ENCODE measurements around the gene AGA.
A peak's percentile ranks its signal among the peaks of the same experiment; 100 is the strongest.

Gene AGA

DNA sequence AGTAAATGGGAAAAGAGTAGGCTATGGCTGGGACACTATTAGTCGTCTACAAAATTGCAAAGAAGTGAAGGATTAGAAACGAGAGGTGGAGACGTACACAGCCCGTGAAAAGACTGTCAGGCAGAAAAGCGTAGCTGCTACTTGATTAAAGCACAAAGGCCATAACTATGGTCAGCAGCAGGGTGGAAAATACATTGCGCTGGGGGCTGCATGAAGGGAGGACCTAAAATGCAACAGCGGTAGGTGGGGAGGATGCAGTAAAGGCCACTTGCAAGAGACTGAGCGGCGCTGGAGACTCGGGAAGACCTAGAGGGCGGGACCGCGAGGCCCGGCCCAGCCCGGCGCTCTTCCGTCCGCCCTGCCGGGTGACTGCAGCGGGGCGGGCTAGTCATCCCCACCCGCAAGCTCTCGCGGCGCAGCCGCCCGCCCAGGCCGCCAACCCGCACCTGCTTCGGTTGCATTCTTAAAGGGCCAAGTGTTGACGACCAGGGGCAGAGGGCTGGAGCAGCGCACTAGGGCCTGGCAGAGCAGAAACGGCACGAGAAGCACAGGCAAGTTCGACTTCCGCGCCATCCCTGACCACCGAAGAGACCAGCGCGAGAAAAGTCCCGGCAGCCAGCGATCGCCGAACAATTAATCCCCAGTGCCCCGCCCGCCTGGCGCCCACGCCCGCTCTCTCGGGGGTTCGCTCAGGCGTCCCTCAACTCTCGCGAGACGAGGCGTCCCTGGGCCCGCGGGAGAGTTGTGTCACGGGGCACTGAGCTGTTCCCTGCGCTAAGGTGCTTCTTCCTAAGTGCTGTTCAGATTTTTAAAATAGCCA lies at the start of gene AGA:
Gene AGA (minus strand): TSS at position 635 of the 820 bp plus-strand sequence. CDS start 62 bp downstream, at position 573.
- TF ChIP-seq POLR2A (IDR thresholded peaks at IDR 0.05; ENCODE audit: low read length) (peak; percentile 95), GATA1 (IDR thresholded peaks at IDR 0.05; ENCODE audit: low read depth, low read length) (no peak)
- peak; percentile 95 to 96 for DNase-seq

DNA sequence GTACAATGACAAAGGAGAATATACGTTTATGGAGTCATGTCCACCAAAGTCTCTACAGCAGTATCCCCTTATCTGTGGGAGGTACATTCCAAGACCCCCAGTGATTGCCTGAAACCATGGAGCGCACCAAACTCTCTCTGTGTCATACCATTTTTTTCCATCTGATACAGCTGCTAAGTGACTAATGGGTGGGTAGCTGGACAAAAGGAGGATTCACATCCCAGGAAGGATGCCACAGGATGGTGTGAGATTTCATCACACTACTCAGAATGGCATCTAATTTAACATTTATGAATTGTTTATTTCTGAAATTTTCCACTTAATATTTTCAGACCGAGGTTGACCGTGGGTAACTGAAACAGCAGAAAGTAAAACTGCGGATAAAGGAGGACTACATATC lies 49.8 kb upstream of the AGA start:
- no peak for TF ChIP-seq POLR2A (IDR thresholded peaks at IDR 0.05; ENCODE audit: low read length)
- TF ChIP-seq GATA1 (IDR thresholded peaks at IDR 0.05; ENCODE audit: low read depth, low read length) = no peak
- DNase-seq = no peak

DNA sequence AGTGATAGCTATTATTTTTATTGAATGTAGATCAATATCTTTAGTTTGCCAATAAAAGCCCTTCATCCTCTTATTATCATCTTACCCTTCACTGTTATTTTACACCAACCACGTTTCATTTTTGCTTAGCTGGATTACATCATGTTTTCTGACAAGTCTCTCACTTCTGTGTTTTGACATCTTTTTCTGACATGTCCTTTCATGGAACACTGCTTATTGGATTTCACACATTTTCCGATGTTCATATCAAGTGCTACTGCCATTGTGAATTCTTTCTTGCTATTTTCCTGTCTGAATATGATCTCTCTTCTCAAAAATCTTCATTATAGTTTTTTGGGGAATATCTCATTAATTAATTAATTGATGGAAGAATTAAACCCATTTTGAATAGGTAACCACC lies 48.5 kb upstream of the AGA start:
- DNase-seq = no peak
- TF ChIP-seq GATA1 (IDR thresholded peaks at IDR 0.05; ENCODE audit: low read depth, low read length) = no peak

DNA sequence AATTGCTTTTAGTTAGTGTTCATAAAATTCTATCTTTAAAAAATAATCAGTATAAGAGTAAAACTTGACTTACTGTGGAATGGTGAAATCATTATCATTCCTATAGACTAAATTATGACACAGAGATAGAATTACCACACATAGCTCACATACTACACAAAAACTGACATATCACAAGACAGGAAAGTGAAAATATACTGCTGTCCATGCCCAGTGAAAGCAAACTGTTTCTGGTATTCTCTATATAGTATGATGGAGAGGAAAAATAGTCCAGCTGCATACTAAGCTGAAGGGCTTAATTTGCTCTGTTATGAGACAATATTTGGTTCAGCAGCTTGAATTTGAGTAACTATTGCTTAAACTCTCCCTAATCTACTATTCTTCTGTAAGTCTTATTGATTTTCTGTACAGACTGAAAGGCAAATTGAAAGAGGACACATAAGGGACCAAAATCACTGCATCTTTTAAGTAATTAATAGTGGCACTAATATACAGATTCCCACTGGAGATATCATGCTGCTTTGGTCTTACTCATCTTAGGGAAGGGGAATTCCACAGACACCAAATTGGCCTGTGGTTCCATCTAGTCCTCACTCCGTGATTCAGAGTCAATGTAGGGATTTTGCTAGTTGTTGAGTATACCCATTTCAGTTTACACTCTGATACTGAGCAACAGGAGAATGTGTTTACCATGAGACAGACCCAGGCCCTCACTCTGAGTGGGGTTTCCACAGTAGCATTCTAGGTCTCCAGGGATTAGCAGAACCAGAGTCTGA lies 47.4 kb upstream of the AGA start:
- no peak for DNase-seq
- TF ChIP-seq POLR2A (IDR thresholded peaks at IDR 0.05; ENCODE audit: low read length) (no peak), GATA1 (IDR thresholded peaks at IDR 0.05; ENCODE audit: low read depth, low read length) (no peak)

DNA sequence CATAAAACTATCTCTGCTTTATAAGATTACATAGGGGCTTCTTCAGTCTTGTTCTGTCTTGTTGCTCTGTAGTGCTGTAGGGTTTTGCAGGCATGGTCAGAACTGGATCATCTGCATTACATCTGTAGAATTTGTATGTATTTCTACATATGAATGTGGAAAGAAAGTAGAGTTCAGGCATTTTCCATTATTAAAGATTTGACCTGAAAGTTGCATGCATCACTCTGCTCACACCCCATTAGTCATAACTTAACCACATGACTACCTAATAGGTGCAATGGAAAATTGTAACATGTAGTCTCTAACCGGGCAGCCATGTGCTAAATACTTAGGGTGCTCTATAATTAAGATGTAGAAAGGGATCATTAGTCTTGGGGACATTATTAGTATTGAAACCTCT lies 45.7 kb upstream of the AGA start:
- TF ChIP-seq POLR2A (IDR thresholded peaks at IDR 0.05; ENCODE audit: low read length) (no peak), GATA1 (IDR thresholded peaks at IDR 0.05; ENCODE audit: low read depth, low read length) (no peak)
- DNase-seq = no peak

DNA sequence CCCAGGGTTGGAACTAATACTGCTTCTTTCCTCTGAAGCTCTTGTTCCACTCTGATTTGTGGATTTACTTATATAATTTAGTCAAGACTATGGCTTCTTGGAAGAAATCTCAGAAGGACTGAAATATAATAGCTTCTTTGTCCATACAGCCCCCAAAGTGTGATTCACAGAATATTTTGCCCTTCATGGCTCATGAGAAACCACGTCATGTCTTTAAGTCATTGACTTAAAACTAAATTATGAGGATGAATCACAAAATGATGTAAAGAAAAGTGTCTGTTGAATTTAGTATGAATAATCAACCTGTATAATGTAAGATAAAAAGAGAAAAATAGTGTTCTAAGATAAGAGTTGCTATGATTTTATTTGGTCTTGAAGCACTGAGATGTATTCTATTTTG lies 43.3 kb upstream of the AGA start:
- TF ChIP-seq GATA1 (IDR thresholded peaks at IDR 0.05; ENCODE audit: low read depth, low read length) = no peak
- no peak for TF ChIP-seq POLR2A (IDR thresholded peaks at IDR 0.05; ENCODE audit: low read length)
- no peak for DNase-seq

DNA sequence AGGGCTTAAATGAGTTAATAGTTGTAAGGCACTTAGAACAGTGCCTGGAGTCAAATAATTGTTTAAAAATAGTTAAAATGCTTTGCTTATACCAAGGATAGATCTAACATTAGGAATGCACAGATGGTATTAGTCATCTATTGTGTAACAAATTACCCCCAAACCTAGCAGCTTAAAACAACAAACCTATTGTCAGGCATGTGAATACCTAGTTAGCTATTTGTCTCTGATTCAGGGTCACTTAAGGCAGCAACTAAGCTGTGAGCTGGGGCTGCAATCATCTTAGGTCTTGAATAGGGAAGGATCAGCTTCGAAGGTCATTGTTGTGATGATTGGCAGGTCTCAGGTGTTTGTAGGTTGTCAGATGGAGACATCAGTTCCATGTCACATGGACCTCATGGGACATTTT lies 42.4 kb upstream of the AGA start:
- no peak for DNase-seq
- TF ChIP-seq POLR2A (IDR thresholded peaks at IDR 0.05; ENCODE audit: low read length) (no peak), GATA1 (IDR thresholded peaks at IDR 0.05; ENCODE audit: low read depth, low read length) (no peak)

DNA sequence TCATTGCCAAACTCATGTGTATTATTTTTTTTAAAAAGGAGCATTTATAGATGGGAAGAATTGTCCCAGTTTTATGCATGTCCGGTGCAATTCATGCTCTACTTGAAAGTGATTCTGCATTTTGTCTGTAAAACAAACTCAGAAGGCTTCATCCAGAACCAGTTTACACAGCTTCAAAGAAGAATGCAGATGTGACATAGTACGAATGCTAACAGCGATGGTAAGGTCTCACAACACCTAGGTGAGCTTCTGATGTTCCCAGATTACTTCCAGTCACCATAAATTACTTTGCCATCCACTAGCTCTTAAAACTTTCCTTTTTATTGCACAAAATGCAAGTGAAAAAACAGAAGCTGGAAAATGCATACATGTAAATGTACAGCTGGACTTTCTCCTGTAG lies 41.5 kb upstream of the AGA start:
- DNase-seq = no peak
- TF ChIP-seq GATA1 (IDR thresholded peaks at IDR 0.05; ENCODE audit: low read depth, low read length) (no peak), POLR2A (IDR thresholded peaks at IDR 0.05; ENCODE audit: low read length) (no peak)

DNA sequence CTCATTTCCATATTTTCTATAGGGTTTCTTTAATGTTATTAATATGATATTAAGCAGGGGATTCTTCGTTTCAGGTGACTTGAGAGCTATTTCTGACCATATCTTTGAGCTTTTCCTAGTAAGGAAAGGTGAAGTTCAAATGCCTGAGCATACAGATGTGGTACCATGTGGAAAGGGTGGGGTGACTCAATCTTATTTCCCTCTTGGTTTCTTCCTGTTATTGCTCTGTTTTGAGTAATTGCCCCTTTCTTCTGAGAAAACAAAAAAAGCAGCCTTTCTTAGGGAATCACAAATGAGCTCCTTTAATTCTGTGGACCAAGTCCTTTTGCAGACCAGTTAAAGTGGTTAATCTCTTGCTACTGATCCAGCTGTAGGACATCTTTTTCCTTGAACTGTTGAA lies 41.0 kb upstream of the AGA start:
- no peak for TF ChIP-seq POLR2A (IDR thresholded peaks at IDR 0.05; ENCODE audit: low read length)
- no peak for TF ChIP-seq GATA1 (IDR thresholded peaks at IDR 0.05; ENCODE audit: low read depth, low read length)
- no peak for DNase-seq

DNA sequence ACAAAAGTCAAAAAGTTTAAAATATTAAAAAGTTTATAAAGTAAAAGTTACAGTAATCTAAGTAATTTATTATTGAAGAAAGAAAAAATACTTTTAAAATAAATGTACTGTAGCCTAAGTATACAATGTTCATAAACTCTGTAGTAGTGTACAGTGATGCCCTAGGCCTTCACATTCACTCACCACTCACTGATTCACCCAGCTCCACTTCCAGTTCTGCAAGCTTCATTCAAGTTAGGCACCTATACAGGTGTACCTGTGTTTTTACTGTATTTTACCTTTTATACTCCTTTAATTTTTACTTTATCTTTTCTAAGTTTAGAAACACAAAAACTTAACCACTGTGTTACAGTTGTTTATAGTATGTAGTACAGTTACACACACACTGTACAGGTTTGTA lies 40.1 kb upstream of the AGA start:
- no peak for TF ChIP-seq GATA1 (IDR thresholded peaks at IDR 0.05; ENCODE audit: low read depth, low read length)
- TF ChIP-seq POLR2A (IDR thresholded peaks at IDR 0.05; ENCODE audit: low read length) = no peak
- DNase-seq = no peak

DNA sequence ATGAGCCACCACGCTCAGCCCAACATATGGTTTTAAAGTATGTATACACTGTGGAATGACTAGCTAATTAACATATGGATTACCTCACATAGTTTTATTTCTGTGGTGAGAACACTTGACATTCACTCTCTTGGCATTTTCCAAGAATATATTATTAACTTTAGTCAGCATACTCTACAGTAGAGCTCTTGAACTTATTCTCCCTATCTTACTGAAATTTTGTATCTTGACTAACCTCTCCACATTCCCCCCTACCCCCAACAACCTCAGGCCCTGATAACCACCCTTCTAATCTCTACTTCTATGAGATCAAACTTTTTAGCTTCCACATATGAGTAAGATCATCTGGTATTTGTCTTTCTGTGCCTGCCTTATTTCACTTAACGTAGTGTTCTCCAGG lies 38.6 kb upstream of the AGA start:
- no peak for TF ChIP-seq POLR2A (IDR thresholded peaks at IDR 0.05; ENCODE audit: low read length)
- no peak for TF ChIP-seq GATA1 (IDR thresholded peaks at IDR 0.05; ENCODE audit: low read depth, low read length)
- DNase-seq = no peak

DNA sequence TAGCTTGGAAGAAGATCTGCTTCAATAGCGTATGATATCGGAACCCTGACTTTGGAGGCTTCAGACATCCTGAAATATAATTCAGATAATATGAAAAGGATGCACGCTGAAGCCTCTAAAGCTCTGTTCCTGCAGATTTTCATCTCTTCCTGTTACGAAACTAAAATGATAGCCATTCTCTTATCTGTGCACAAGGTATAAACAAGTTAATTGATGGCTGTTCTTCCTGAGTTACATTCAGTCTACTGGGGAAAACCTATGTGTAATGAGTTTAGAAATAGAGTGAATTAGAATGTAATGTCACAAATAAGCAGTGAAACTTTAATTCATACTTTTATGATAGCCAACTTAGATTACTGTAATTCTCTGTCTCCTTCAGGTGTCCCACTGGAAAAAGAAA lies 36.8 kb upstream of the AGA start:
- no peak for DNase-seq
- TF ChIP-seq GATA1 (IDR thresholded peaks at IDR 0.05; ENCODE audit: low read depth, low read length) (no peak), POLR2A (IDR thresholded peaks at IDR 0.05; ENCODE audit: low read length) (no peak)

DNA sequence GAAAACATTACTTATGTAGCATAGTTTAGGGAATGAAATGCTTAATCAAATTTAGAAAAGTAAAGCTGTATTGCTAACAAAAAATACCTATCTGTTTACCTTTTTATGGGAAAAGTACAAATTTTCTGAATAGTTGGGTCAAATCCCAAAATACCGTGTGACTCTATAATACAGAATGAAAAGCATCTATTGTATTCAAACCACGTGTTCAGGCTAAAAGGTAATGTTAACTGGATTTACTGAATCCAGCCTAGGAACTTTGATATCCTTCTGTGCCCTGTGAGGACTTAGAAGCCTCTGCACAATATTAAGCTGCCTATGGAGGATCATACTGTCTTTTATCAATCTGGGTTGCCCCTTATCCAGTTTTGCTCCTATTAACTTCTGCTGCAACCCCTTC lies 36.3 kb upstream of the AGA start:
- TF ChIP-seq GATA1 (IDR thresholded peaks at IDR 0.05; ENCODE audit: low read depth, low read length) (no peak), POLR2A (IDR thresholded peaks at IDR 0.05; ENCODE audit: low read length) (no peak)
- DNase-seq = no peak

DNA sequence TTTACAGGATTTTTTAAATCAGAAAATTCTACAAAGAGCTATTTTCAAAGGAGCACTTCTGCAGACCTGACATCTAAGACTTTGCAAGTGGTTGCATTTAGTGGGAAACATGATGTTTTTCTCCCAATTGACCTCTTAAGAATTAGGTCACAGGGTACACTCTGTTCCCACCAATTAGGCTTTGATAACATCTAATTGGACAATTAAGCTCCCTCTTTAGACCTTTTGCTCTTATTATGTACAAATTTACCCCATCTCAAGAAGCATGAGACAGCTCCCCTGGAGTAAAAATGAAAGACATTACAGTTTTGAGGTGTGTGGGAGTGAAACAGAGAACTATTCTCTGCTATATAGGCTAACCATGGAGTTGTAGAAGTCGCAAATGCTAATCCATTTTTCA lies 31.8 kb upstream of the AGA start:
- no peak for DNase-seq
- TF ChIP-seq POLR2A (IDR thresholded peaks at IDR 0.05; ENCODE audit: low read length) = no peak
- no peak for TF ChIP-seq GATA1 (IDR thresholded peaks at IDR 0.05; ENCODE audit: low read depth, low read length)

DNA sequence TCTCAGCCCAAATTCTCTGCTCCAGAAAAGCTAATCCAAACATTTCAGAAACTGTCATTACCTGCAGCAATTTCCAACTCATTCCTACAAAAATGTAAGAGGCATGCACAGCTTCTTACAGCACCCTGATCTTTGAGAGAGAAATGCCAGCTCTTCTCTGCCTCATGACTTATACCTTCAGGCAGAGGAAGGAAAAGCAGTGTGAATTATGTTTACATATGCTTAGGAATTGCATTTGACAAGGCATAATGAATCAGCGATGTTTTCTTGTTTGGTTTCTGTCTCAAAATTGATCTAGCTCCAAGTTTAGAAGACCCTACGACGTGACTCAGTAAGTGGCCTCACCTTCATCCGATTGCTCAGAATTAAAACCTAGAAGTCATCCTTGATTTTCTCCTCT lies 21.8 kb upstream of the AGA start:
- DNase-seq = no peak
- TF ChIP-seq GATA1 (IDR thresholded peaks at IDR 0.05; ENCODE audit: low read depth, low read length) = no peak
- TF ChIP-seq POLR2A (IDR thresholded peaks at IDR 0.05; ENCODE audit: low read length) = no peak

Measured in erythroblast (primary cell).